ENCODE measurements around the gene CACNG4. TPM values are rescaled to one million over a fixed set of nuclear protein-coding genes. Genes with fewer than 3 reads are reported as not detected.

CACNG4 gene
- total RNA-seq, 1 experiment from 2014 or later: 40.3 TPM

GRCh38 chr17:67051837-67052236 lies 87.3 kb downstream of the CACNG4 start:
- in situ Hi-C loops (cut with HindIII; ENCODE audit: low pct_unique_long_range_greater_than_20kb, low sequenced_read_pairs): no loop called here

DNA sequence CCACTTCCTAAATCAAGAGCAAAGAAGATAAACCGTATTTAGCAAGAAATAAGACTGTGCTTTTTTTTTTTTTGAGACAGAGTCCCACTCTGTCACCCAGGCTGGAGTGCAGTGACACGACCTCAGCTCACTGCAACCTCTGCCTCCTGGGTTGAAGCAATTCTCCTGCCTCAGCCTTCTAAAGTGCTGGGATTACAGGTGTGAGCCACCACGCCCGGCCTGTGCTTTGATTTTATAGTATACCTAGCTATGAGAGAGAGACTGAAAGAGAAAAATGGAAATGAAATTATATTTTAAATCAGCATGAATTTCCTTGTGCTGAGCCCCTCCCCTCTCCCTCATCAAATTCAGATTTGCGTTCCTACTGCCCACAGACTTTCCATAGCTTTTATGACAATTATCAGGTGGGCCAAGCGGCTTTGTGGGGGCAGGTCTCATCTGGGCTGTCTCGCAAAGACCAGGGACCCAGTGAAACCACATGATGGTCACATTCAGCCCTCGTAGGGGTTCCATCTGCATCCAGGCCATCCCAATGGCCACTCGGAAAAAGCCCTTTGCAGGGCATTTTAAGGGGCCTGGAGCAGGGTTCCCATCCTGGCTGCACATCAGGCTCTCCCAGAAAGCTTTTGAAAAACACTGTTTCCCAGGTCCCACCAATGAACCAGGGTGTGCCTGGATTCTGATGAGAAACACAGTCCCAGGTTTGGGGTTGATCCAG lies 88.4 kb downstream of the CACNG4 start:
- no peak overlapping the region for H3K4me3 ChIP-seq (ENCODE audit: low read depth in 2 of 2, low read length in 2 of 2)
- BruUV-seq (replicated peaks): no TSS peak
- H3K27ac ChIP-seq (ENCODE audit: low read length): no peak overlapping the region
- intact Hi-C loops (cut with micrococcal nuclease; ENCODE audit: unreplicated experiment): no loop called here
- no peaks in the 10 kb centered on the region for H3K4me1 ChIP-seq (ENCODE audit: control insufficient read depth, insufficient read depth, low read length)
- TF ChIP-seq, protein P1, sequence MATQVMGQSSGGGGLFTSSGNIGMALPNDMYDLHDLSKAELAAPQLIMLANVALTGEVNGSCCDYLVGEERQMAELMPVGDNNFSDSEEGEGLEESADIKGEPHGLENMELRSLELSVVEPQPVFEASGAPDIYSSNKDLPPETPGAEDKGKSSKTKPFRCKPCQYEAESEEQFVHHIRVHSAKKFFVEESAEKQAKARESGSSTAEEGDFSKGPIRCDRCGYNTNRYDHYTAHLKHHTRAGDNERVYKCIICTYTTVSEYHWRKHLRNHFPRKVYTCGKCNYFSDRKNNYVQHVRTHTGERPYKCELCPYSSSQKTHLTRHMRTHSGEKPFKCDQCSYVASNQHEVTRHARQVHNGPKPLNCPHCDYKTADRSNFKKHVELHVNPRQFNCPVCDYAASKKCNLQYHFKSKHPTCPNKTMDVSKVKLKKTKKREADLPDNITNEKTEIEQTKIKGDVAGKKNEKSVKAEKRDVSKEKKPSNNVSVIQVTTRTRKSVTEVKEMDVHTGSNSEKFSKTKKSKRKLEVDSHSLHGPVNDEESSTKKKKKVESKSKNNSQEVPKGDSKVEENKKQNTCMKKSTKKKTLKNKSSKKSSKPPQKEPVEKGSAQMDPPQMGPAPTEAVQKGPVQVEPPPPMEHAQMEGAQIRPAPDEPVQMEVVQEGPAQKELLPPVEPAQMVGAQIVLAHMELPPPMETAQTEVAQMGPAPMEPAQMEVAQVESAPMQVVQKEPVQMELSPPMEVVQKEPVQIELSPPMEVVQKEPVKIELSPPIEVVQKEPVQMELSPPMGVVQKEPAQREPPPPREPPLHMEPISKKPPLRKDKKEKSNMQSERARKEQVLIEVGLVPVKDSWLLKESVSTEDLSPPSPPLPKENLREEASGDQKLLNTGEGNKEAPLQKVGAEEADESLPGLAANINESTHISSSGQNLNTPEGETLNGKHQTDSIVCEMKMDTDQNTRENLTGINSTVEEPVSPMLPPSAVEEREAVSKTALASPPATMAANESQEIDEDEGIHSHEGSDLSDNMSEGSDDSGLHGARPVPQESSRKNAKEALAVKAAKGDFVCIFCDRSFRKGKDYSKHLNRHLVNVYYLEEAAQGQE (IDR thresholded peaks at IDR 0.05; ENCODE audit: insufficient read depth in 1 of 2, low read depth in 2 of 2, low read length in 1 of 2): no peak
- TF ChIP-seq CTCF (IDR thresholded peaks at IDR 0.05): no peak
- no peak for TF ChIP-seq POLR2AphosphoS5 (IDR thresholded peaks at IDR 0.05; ENCODE audit: low read depth, low read length)
- TF ChIP-seq SIN3A (IDR thresholded peaks at IDR 0.05; ENCODE audit: borderline replicate concordance, insufficient read depth, low read depth, low read length): no peak
- no peak for TF ChIP-seq TCF7L2 (IDR thresholded peaks at IDR 0.05; ENCODE audit: low read depth, low read length)
- no peaks in the 10 kb centered on the region for H3K27me3 ChIP-seq (ENCODE audit: control insufficient read depth, insufficient read depth, low read length)
- H3K36me3 ChIP-seq (ENCODE audit: control insufficient read depth, insufficient read depth, low read length): no peaks in the 10 kb centered on the region
- in situ Hi-C loops (cut with HindIII; ENCODE audit: low pct_unique_long_range_greater_than_20kb, low sequenced_read_pairs): no loop called here
- DNase-seq (ENCODE audit: low read depth, low spot score) (no peak), ATAC-seq (no peak)
- POLR2A ChIA-PET: no interaction called here
- H3K9me3 ChIP-seq (ENCODE audit: control insufficient read depth, insufficient read depth, low read depth, low read length): no peaks in the 10 kb centered on the region
- CTCF ChIA-PET: no interaction called here

More at GRCh38 chr17:67051837-67052236, 87.3 kb downstream of the CACNG4 start:
- ChIA-PET POLR2A (no interaction called here), CTCF (no interaction called here)
- Histone ChIP-seq H3K27ac (ENCODE audit: low read length) (no peak overlapping the region), H3K27me3 (ENCODE audit: control insufficient read depth, insufficient read depth, low read length) (no peaks in the 10 kb centered on the region), H3K9me3 (ENCODE audit: control insufficient read depth, insufficient read depth, low read depth, low read length) (0 out of 2 replicates have a peak, but pooled peaks cover 3% of the 10 kb centered on the region), H3K36me3 (ENCODE audit: control insufficient read depth, insufficient read depth, low read length) (no peaks in the 10 kb centered on the region), H3K4me3 (ENCODE audit: low read depth in 2 of 2, low read length in 2 of 2) (no peak overlapping the region), H3K4me1 (ENCODE audit: control insufficient read depth, insufficient read depth, low read length) (no peaks in the 10 kb centered on the region)
- BruUV-seq (replicated peaks): no TSS peak
- no peak for DNase-seq (ENCODE audit: low read depth, low spot score)
- intact Hi-C loops (cut with micrococcal nuclease; ENCODE audit: unreplicated experiment): no loop called here
- TF ChIP-seq POLR2AphosphoS5 (IDR thresholded peaks at IDR 0.05; ENCODE audit: low read depth, low read length) (no peak), SIN3A (IDR thresholded peaks at IDR 0.05; ENCODE audit: borderline replicate concordance, insufficient read depth, low read depth, low read length) (no peak), CTCF (IDR thresholded peaks at IDR 0.05) (no peak), TCF7L2 (IDR thresholded peaks at IDR 0.05; ENCODE audit: low read depth, low read length) (no peak)
- TF ChIP-seq, protein P1 (IDR thresholded peaks at IDR 0.05; ENCODE audit: insufficient read depth in 1 of 2, low read depth in 2 of 2, low read length in 1 of 2): no peak
- ATAC-seq: no peak

Data from Panc1 (cell line).